Measurements from ENCODE around the gene TSR1. TPM values are rescaled to one million over a fixed set of nuclear protein-coding genes. Genes with fewer than 3 reads are reported as not detected.

The TSR1 gene
- total and polyA plus RNA-seq, 2 donors (not counting 1 experiment from before 2014, with no cell fraction given), result 10.2 to 31.5 TPM

GRCh38 chr17:2366747-2367494 lies 30.7 kb upstream of the TSR1 start:
- Histone ChIP-seq H4K20me1 (ENCODE audit: control insufficient read depth, insufficient read depth, low read length, poor library complexity, severe bottlenecking) (no peaks in the 10 kb centered on the region), H3K9ac (ENCODE audit: low read length) (no peak overlapping the region), H2AFZ (ENCODE audit: insufficient read depth, low read depth, low read length, poor library complexity, severe bottlenecking) (no peak overlapping the region), H3K9me3 (ENCODE audit: control extremely low read depth in 1 of 3, control insufficient read depth in 2 of 3, insufficient read depth in 1 of 3, low read length in 2 of 3) (no peaks in the 10 kb centered on the region), H3K4me3 (ENCODE audit: control extremely low read depth in 1 of 5, extremely low read depth in 1 of 5, insufficient read depth in 1 of 5, low read depth in 2 of 5, low read length in 4 of 5) (no peak overlapping the region), H3K36me3 (replicated peaks in 1 of 2; ENCODE audit: control extremely low read depth in 1 of 2, control insufficient read depth in 1 of 2, extremely low read depth in 1 of 2, insufficient read depth in 2 of 2, low read length in 1 of 2) (peaks cover 0 to 17% of the 10 kb centered on the region in 2 experiments), H3K4me2 (replicated peaks; ENCODE audit: low read depth, low read length, poor library complexity, severe bottlenecking) (no peak overlapping the region), H3K4me1 (ENCODE audit: control insufficient read depth in 2 of 2, insufficient read depth in 2 of 2, low read length in 2 of 2) (no peaks in the 10 kb centered on the region), H3K79me2 (ENCODE audit: control insufficient read depth, insufficient read depth, low read length) (no peaks in the 10 kb centered on the region), H3K27ac (ENCODE audit: low read length in 2 of 2) (no peak overlapping the region), H3K27me3 (replicated peaks in 1 of 4; ENCODE audit: control extremely low read depth in 1 of 4, control insufficient read depth in 3 of 4, insufficient read depth in 4 of 4, low read length in 3 of 4) (no peaks in the 10 kb centered on the region)
- no peaks in the 10 kb centered on the region for H3K4me1 Mint-ChIP-seq
- ATAC-seq (ENCODE audit: low read depth), result no peak
- TF ChIP-seq, protein P1, sequence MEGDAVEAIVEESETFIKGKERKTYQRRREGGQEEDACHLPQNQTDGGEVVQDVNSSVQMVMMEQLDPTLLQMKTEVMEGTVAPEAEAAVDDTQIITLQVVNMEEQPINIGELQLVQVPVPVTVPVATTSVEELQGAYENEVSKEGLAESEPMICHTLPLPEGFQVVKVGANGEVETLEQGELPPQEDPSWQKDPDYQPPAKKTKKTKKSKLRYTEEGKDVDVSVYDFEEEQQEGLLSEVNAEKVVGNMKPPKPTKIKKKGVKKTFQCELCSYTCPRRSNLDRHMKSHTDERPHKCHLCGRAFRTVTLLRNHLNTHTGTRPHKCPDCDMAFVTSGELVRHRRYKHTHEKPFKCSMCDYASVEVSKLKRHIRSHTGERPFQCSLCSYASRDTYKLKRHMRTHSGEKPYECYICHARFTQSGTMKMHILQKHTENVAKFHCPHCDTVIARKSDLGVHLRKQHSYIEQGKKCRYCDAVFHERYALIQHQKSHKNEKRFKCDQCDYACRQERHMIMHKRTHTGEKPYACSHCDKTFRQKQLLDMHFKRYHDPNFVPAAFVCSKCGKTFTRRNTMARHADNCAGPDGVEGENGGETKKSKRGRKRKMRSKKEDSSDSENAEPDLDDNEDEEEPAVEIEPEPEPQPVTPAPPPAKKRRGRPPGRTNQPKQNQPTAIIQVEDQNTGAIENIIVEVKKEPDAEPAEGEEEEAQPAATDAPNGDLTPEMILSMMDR (IDR thresholded peaks at IDR 0.05), result no peak
- TF ChIP-seq EZH2 (IDR thresholded peaks at IDR 0.05; ENCODE audit: borderline replicate concordance, insufficient read depth, low read depth, low read length, poor library complexity, severe bottlenecking), result no peak
- POLR2A ChIA-PET, result no interaction called here
- no peaks in the 10 kb centered on the region for H3K9me3 Mint-ChIP-seq (ENCODE audit: insufficient read depth)
- WGBS (ENCODE audit: insufficient coverage), result 95% methylated on average over 6 of the region's 26 CpGs
- CTCF ChIA-PET, result interaction anchor here (1.1 to 1.8 kb wide), 2 partner anchors 14 to 15 kb away, joined by 6 to 9 read pairs; no protein-coding TSS in a partner anchor
- no peak overlapping the region for H3K4me3 Mint-ChIP-seq
- intact Hi-C loops (cut with micrococcal nuclease), result no loop called here
- H3K27me3 Mint-ChIP-seq, result no peaks in the 10 kb centered on the region
- DNase-seq, result no peak
- H3K27ac Mint-ChIP-seq, result no peak overlapping the region

DNA sequence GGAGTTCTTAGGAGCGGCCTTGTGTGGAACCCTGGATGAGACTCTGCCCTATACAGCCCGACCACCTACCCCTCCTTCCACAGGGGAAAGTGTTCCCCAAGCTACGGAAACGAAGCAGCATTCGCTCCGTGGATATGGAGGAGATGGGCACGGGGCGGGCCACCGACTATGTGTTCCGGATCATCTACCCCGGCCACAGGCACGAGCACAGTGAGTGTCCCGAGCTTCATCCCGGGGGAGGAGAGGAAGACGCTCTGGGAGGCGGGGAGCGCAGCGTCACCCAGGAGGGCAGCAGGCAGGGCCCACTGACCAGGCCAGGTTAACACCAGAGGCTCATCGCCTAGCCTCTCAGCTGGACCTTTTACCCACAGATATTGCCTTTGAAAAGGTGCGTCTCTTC lies 28.9 kb upstream of the TSR1 start:
- Histone ChIP-seq H3K9ac (ENCODE audit: low read length) (no peak overlapping the region), H3K4me3 (ENCODE audit: control extremely low read depth in 1 of 5, extremely low read depth in 1 of 5, insufficient read depth in 1 of 5, low read depth in 2 of 5, low read length in 4 of 5) (no peak overlapping the region), H3K36me3 (replicated peaks in 1 of 2; ENCODE audit: control extremely low read depth in 1 of 2, control insufficient read depth in 1 of 2, extremely low read depth in 1 of 2, insufficient read depth in 2 of 2, low read length in 1 of 2) (peaks cover 0 to 17% of the 10 kb centered on the region in 2 experiments), H3K9me3 (ENCODE audit: control extremely low read depth in 1 of 3, control insufficient read depth in 2 of 3, insufficient read depth in 1 of 3, low read length in 2 of 3) (no peaks in the 10 kb centered on the region), H2AFZ (ENCODE audit: insufficient read depth, low read depth, low read length, poor library complexity, severe bottlenecking) (no peak overlapping the region), H3K27ac (ENCODE audit: low read length in 2 of 2) (no peak overlapping the region), H4K20me1 (ENCODE audit: control insufficient read depth, insufficient read depth, low read length, poor library complexity, severe bottlenecking) (no peaks in the 10 kb centered on the region), H3K79me2 (ENCODE audit: control insufficient read depth, insufficient read depth, low read length) (no peaks in the 10 kb centered on the region), H3K27me3 (replicated peaks in 1 of 4; ENCODE audit: control extremely low read depth in 1 of 4, control insufficient read depth in 3 of 4, insufficient read depth in 4 of 4, low read length in 3 of 4) (no peaks in the 10 kb centered on the region), H3K4me2 (replicated peaks; ENCODE audit: low read depth, low read length, poor library complexity, severe bottlenecking) (no peak overlapping the region), H3K4me1 (ENCODE audit: control insufficient read depth in 2 of 2, insufficient read depth in 2 of 2, low read length in 2 of 2) (no peaks in the 10 kb centered on the region)
- 96% methylated on average over 18 of the region's 20 CpGs for WGBS (ENCODE audit: insufficient coverage)
- Mint-ChIP-seq H3K9me3 (ENCODE audit: insufficient read depth) (no peaks in the 10 kb centered on the region), H3K4me1 (no peaks in the 10 kb centered on the region), H3K4me3 (no peak overlapping the region), H3K27me3 (no peaks in the 10 kb centered on the region), H3K27ac (no peak overlapping the region)
- intact Hi-C loops (cut with micrococcal nuclease), result no loop called here
- ATAC-seq (ENCODE audit: low read depth), result no peak
- POLR2A ChIA-PET, result no interaction called here
- CTCF ChIA-PET, result interaction anchor here (1.1 kb wide), 1 partner anchor 17 kb away, joined by 4 read pairs; no protein-coding TSS in a partner anchor
- no peak for TF ChIP-seq EZH2 (IDR thresholded peaks at IDR 0.05; ENCODE audit: borderline replicate concordance, insufficient read depth, low read depth, low read length, poor library complexity, severe bottlenecking)
- TF ChIP-seq, protein P1 (IDR thresholded peaks at IDR 0.05), result no peak
- no peak for DNase-seq

Measured in B cell (primary cell).